H1 (cell line): ENCODE data around the gene LMX1B. TPM values are rescaled to one million over a fixed set of nuclear protein-coding genes. Genes with fewer than 3 reads are reported as not detected.
A peak's percentile ranks its signal among the peaks of the same experiment; 100 is the strongest.

Experiments
- CTCF ChIA-PET: fragments of 300-600 bp; sonication (Branson Sonifier 250); formaldehyde crosslinking; loops from one replicate; lab custom pipeline; 2021; ENCODE audit not compliant: partially characterized antibody; lab: Charles Lee
- POLR2A ChIA-PET: fragments of 300-600 bp; sonication (Branson Sonifier 250); formaldehyde crosslinking; loops from one replicate; lab custom pipeline; 2021; ENCODE audit warnings: inconsistent platforms; ENCODE audit not compliant: partially characterized antibody; lab: Charles Lee
- DNase-seq, 2 experiments: peaks; one replicate each; pipeline versions ENCODE4 v3.0.0 to v3.0.0-alpha.2; 2010 to 2022; ENCODE audit warnings: low spot score in 2 of 2, low read depth in 1 of 2, mixed read lengths in 1 of 2
- FAIRE-seq: peaks from 2 replicates; lab custom pipeline; 2011; peaks lifted over from hg19 to GRCh38; lab: Jason Lieb, UNC
- H2AFZ ChIP-seq: 2 replicates; pipeline ENCODE4 v1.8.1; 2012; ENCODE audit warnings: low read length, inconsistent platforms
- H2AK5ac ChIP-seq: 2 replicates; pipeline ENCODE4 v1.6.1; 2013; ENCODE audit warnings: low read depth, low read length
- H2BK120ac ChIP-seq: replicated peaks from 2 replicates; pipeline ENCODE3; 2013; ENCODE audit warnings: low read depth, low read length, inconsistent platforms
- H2BK12ac ChIP-seq: 2 replicates; pipeline ENCODE4 v1.6.1; 2013; ENCODE audit warnings: low read depth, low read length
- H2BK15ac ChIP-seq: 2 replicates; pipeline ENCODE4 v1.6.1; 2013; ENCODE audit warnings: low read length
- H2BK20ac ChIP-seq: 2 replicates; pipeline ENCODE4 v1.6.1; 2013; ENCODE audit warnings: low read length
- H2BK5ac ChIP-seq: 2 replicates; pipeline ENCODE4 v1.6.1; 2013; ENCODE audit warnings: low read depth, low read length
- H3K14ac ChIP-seq: 2 replicates; pipeline ENCODE4 v1.6.1; 2013; ENCODE audit warnings: inconsistent platforms; ENCODE audit not compliant: insufficient read length
- H3K18ac ChIP-seq: 2 replicates; pipeline ENCODE4 v1.6.1; 2013; ENCODE audit warnings: low read length; ENCODE audit errors: extremely low read depth
- H3K23ac ChIP-seq: 2 replicates; pipeline ENCODE4 v1.6.1; 2013; ENCODE audit warnings: inconsistent platforms; ENCODE audit not compliant: insufficient read length
- H3K23me2 ChIP-seq: 2 replicates; pipeline ENCODE4 v1.6.1; 2013; ENCODE audit warnings: low read depth, low read length
- H3K27ac ChIP-seq: 2 replicates; pipeline ENCODE4 v1.6.1; 2011; ENCODE audit warnings: low read depth, low read length, inconsistent platforms
- H3K27me3 ChIP-seq, 4 experiments: replicated peaks in 1 of 4; 1 replicate in 1 of 4; 2 replicates in 3 of 4; pipeline versions ENCODE4 v1.6.1 to v1.8.1; 2011 to 2013; ENCODE audit warnings: low read length in 3 of 4, mild to moderate bottlenecking in 3 of 4, inconsistent platforms in 2 of 4, mixed read lengths in 2 of 4, moderate library complexity in 1 of 4; ENCODE audit not compliant: control insufficient read depth in 3 of 4, insufficient read depth in 3 of 4; ENCODE audit errors: extremely low read depth in 1 of 4
- H3K36me3 ChIP-seq, 4 experiments: 2 replicates each; pipeline versions ENCODE4 v1.6.1 to v1.8.1; 2011 to 2013; ENCODE audit warnings: mild to moderate bottlenecking in 4 of 4, low read length in 3 of 4, moderate library complexity in 2 of 4, control low read depth in 1 of 4, inconsistent platforms in 1 of 4; ENCODE audit not compliant: insufficient read depth in 4 of 4, control insufficient read depth in 2 of 4
- H3K4ac ChIP-seq: replicated peaks from 2 replicates; pipeline ENCODE3; 2013; ENCODE audit warnings: low read length, low read depth, mixed read lengths, inconsistent platforms; ENCODE audit not compliant: insufficient read length
- H3K4me1 ChIP-seq, 4 experiments: replicated peaks in 1 of 4; 1 replicate in 1 of 4; 2 replicates in 3 of 4; pipeline versions ENCODE4 v1.6.1 to v1.8.1; 2011 to 2013; ENCODE audit warnings: low read length in 3 of 4, inconsistent platforms in 2 of 4, mixed read lengths in 1 of 4; ENCODE audit not compliant: insufficient read depth in 4 of 4, control insufficient read depth in 3 of 4
- H3K4me2 ChIP-seq, 2 experiments: 2 replicates each; pipeline versions ENCODE4 v1.6.1 to v1.8.1; 2011 to 2013; ENCODE audit warnings: low read depth in 2 of 2, low read length in 2 of 2, control low read depth in 1 of 2, inconsistent platforms in 1 of 2, mild to moderate bottlenecking in 1 of 2; ENCODE audit not compliant: insufficient read depth in 1 of 2
- H3K4me3 ChIP-seq, 4 experiments: fragments of 200-600, 300-600 bp in 1 of 4; sonication (generic), shearing (Covaris generic), sonication (Bioruptor Twin) in 1 of 4; 2 replicates each; pipeline versions ENCODE4 v1.5.1 to v1.8.1; 2011 to 2016; ENCODE audit warnings: low read length in 4 of 4, low read depth in 3 of 4, control low read depth in 2 of 4, inconsistent platforms in 2 of 4, mild to moderate bottlenecking in 2 of 4, mixed read lengths in 1 of 4, moderate library complexity in 1 of 4; ENCODE audit not compliant: insufficient read depth in 2 of 4; ENCODE audit errors: extremely low read depth in 1 of 4
- H3K56ac ChIP-seq: replicated peaks from 2 replicates; pipeline ENCODE3; 2013; ENCODE audit warnings: low read depth, mild to moderate bottlenecking, mixed read lengths, low read length, inconsistent platforms; ENCODE audit not compliant: insufficient read length
- H3K79me1 ChIP-seq: 2 replicates; pipeline ENCODE4 v1.6.1; 2013; ENCODE audit warnings: low read depth, low read length, control low read depth
- H3K79me2 ChIP-seq, 2 experiments: 2 replicates each; pipeline versions ENCODE4 v1.6.1 to v1.8.1; 2012 to 2013; ENCODE audit warnings: low read length in 2 of 2, mild to moderate bottlenecking in 2 of 2, inconsistent platforms in 1 of 2; ENCODE audit not compliant: insufficient read depth in 2 of 2, control insufficient read depth in 1 of 2
- H3K9ac ChIP-seq, 4 experiments: replicated peaks in 1 of 4; 1 replicate in 1 of 4; 2 replicates in 3 of 4; pipeline versions ENCODE4 v1.6.1 to v1.8.1; 2011 to 2013; ENCODE audit warnings: low read depth in 3 of 4, low read length in 3 of 4, control low read depth in 2 of 4, mild to moderate bottlenecking in 2 of 4, moderate library complexity in 2 of 4, inconsistent platforms in 1 of 4; ENCODE audit errors: extremely low read depth in 1 of 4
- H3K9me3 ChIP-seq, 2 experiments: 2 replicates each; pipeline versions ENCODE4 v1.6.1 to v1.8.1; 2012 to 2013; ENCODE audit warnings: mild to moderate bottlenecking in 2 of 2, moderate library complexity in 2 of 2, control low read depth in 1 of 2, inconsistent platforms in 1 of 2, low read depth in 1 of 2, low read length in 1 of 2, mixed read lengths in 1 of 2; ENCODE audit not compliant: insufficient read depth in 2 of 2
- H4K20me1 ChIP-seq, 2 experiments: replicated peaks in 1 of 2; 2 replicates each; pipeline versions ENCODE3 to v1.8.1; 2011 to 2013; ENCODE audit warnings: inconsistent platforms in 2 of 2, low read length in 2 of 2, mild to moderate bottlenecking in 1 of 2; ENCODE audit not compliant: insufficient read depth in 2 of 2, control insufficient read depth in 1 of 2
- H4K5ac ChIP-seq: 2 replicates; pipeline ENCODE4 v1.6.1; 2013; ENCODE audit warnings: low read length, low read depth, mixed read lengths, inconsistent platforms; ENCODE audit not compliant: insufficient read length
- H4K8ac ChIP-seq: 2 replicates; pipeline ENCODE4 v1.8.0; 2013; ENCODE audit warnings: mild to moderate bottlenecking, moderate library complexity, low read length, inconsistent platforms; ENCODE audit not compliant: insufficient read depth; ENCODE audit errors: extremely low read depth
- H4K91ac ChIP-seq: replicated peaks from 2 replicates; pipeline ENCODE3; 2013; ENCODE audit warnings: low read length, mixed read lengths, inconsistent platforms; ENCODE audit not compliant: insufficient read length
- ASH2L ChIP-seq: fragments of 200-600, 300-600 bp; sonication (generic); IDR thresholded peaks from one replicate; pipeline ENCODE4 v1.7.1; 2017; ENCODE audit warnings: low read length
- KDM1A ChIP-seq: fragments of 200-600, 300-600 bp; sonication (generic); IDR thresholded peaks from 2 replicates; pipeline ENCODE4 v1.7.1; 2016; ENCODE audit warnings: mild to moderate bottlenecking, low read length, borderline replicate concordance
- MAFK ChIP-seq: IDR thresholded peaks from 2 replicates; pipeline ENCODE4 v1.6.1; 2012; ENCODE audit warnings: low read depth, mild to moderate bottlenecking, improper control_type of control experiment, low read length
- RNF2 ChIP-seq: fragments of 200-900, 300-1000 bp; sonication (generic); IDR thresholded peaks from 2 replicates; pipeline ENCODE4 v1.7.1; 2016; ENCODE audit warnings: borderline replicate concordance, low read depth, mild to moderate bottlenecking, antibody characterized with exemption, low read length; ENCODE audit not compliant: poor library complexity, severe bottlenecking; ENCODE audit errors: missing control alignments
- TAF1 ChIP-seq: IDR thresholded peaks from 2 replicates; pipeline ENCODE4 v1.6.1; 2011; ENCODE audit warnings: mild to moderate bottlenecking, low read depth, low read length
- TEAD4 ChIP-seq: IDR thresholded peaks from 2 replicates; pipeline ENCODE4 v1.6.1; 2012; ENCODE audit warnings: low read depth, low read length, inconsistent platforms, mixed read lengths
- WGBS, 2 experiments: shearing (Covaris generic) in 1 of 2; methylation state at CpG; one replicate each; pipeline versions ENCODE4 v1.1.6 to v1.1.7; 2013 to 2015; ENCODE audit warnings: low lambda C conversion rate in 2 of 2, mixed read lengths in 2 of 2, inconsistent platforms in 1 of 2, low coverage in 1 of 2, missing lambda C conversion rate in 1 of 2; ENCODE audit not compliant: insufficient replicate concordance in 2 of 2, insufficient coverage in 1 of 2, insufficient read length in 1 of 2; ENCODE audit errors: extremely low coverage in 1 of 2, missing lambda C conversion rate in 1 of 2; 5-methylcytosine and 5-hydroxymethylcytosine counted together
- polyA plus RNA-seq, 7 experiments: library from polyadenylated mRNA; depleted of rRNA in 3 of 7; stranded (reverse) in 5 of 7; unstranded in 2 of 7; fragments of >200 nt in 5 of 7; fragments of 200-250 nt in 2 of 7; gene quantifications; 1 replicate in 5 of 7; 2 replicates in 1 of 7; 4 replicates in 1 of 7; pipeline versions ENCODE4 v1.2.1 to v1.2.3, GENCODE V29; 2011 to 2013; ENCODE audit warnings: missing spikeins in 2 of 7, mixed read lengths in 2 of 7
- total RNA-seq: library from RNA; stranded (reverse); fragmentation: NEBNext Ultra II Directional; extraction: Animal tissue kit (Norgen Biotek cat#: 25700); gene quantifications from 2 replicates; pipeline ENCODE4 v1.2.1, GENCODE V29; 2021

The LMX1B gene
- total and polyA plus RNA-seq, 2 of the 8 experiments (the other 6 are each of a cell fraction or from before 2014, with no cell fraction given) = 0.09 to 0.37 TPM

GRCh38 chr9:126624912-126625311 lies 11.2 kb downstream of the LMX1B start:
- Histone ChIP-seq H2BK120ac (no peak overlapping the region), H2AK5ac (no peak overlapping the region), H4K5ac (no peak overlapping the region), H3K4me3 (peak overlapping the region in 1 of 4 experiments; percentile 56; a peak in 3 of 8 replicates), H3K79me1 (no peaks in the 10 kb centered on the region), H3K4ac (no peak overlapping the region), H3K27me3 (peaks cover 89 to 100% (median 98%) of the 10 kb centered on the region in 4 experiments), H3K9me3 (no peaks in the 10 kb centered on the region), H3K23ac (no peak overlapping the region), H2AFZ (no peak overlapping the region), H2BK12ac (0 out of 2 replicates have a peak overlapping the region, but pooled peaks have one; percentile 39), H4K91ac (no peak overlapping the region), H3K36me3 (no peaks in the 10 kb centered on the region; a peak in 1 of 8 replicates), H4K20me1 (peaks cover 0 to 21% of the 10 kb centered on the region in 2 experiments), H3K23me2 (peaks cover 6% of the 10 kb centered on the region; the same call in 1 of the 2 replicates), H3K14ac (no peak overlapping the region), H3K56ac (no peak overlapping the region), H3K18ac (no peak overlapping the region; the same call in 1 of the 2 replicates), H2BK5ac (no peak overlapping the region), H3K27ac (no peak overlapping the region), H3K9ac (no peak overlapping the region), H3K79me2 (no peaks in the 10 kb centered on the region), H2BK15ac (no peak overlapping the region), H4K8ac (peak overlapping the region; percentile 51; the same call in 1 of the 2 replicates), H3K4me1 (peaks cover 0 to 36% (median 28%) of the 10 kb centered on the region in 4 experiments; a peak in 6 of 7 replicates), H2BK20ac (no peak overlapping the region), H3K4me2 (peak overlapping the region; percentile 80 to 81)
- ChIA-PET POLR2A (interaction anchor here (1.4 kb wide), 1 partner anchor 66 kb away, joined by 4 read pairs; no protein-coding TSS in a partner anchor), CTCF (interaction anchor here (1.7 to 6.1 kb wide), 3 partner anchors 14 to 65 kb away, joined by 7 to 41 read pairs (median 11); no protein-coding TSS in a partner anchor)
- 3% methylated on average over 27 of the region's 27 CpGs; no CpG with 5 or more reads in 1 of the 2 experiments for WGBS, 2 experiments
- TF ChIP-seq KDM1A (0 out of 2 replicates have a peak, but pooled peaks have one; percentile 35), RNF2 (peak; percentile 73), ASH2L (no peak), TEAD4 (no peak), TAF1 (no peak), MAFK (no peak)
- no peak for FAIRE-seq
- no peak for DNase-seq
